Glomerular endothelial cell (primary cell): ENCODE measurements around the gene PRRG1. TPM values are rescaled to one million over a fixed set of nuclear protein-coding genes. Genes with fewer than 3 reads are reported as not detected.
"Not testable (repeated sequence)": the region's sequence is repeated elsewhere in the genome, so short reads cannot be mapped to it uniquely, and the experiment has no call there.

Experiments
- DNase-seq: peaks from one replicate; pipeline ENCODE4 v3.0.0-alpha.2; 2011; ENCODE audit warnings: low read depth, low spot score; ENCODE audit errors: extremely low read depth
- total RNA-seq: library from RNA; depleted of rRNA; stranded (reverse); fragments of >200 nt; gene quantifications from 2 replicates; pipeline ENCODE4 v1.2.3, GENCODE V29; 2015

PRRG1 gene
- total RNA-seq, 1 donor from 2014 or later, result 54.9 TPM

GRCh38 chrX:37371578-37371991, 22.4 kb downstream of the PRRG1 start:
- DNase-seq, result no peak

GRCh38 chrX:37378404-37378803, 29.2 kb downstream of the PRRG1 start:
- DNase-seq, result no peak

DNA sequence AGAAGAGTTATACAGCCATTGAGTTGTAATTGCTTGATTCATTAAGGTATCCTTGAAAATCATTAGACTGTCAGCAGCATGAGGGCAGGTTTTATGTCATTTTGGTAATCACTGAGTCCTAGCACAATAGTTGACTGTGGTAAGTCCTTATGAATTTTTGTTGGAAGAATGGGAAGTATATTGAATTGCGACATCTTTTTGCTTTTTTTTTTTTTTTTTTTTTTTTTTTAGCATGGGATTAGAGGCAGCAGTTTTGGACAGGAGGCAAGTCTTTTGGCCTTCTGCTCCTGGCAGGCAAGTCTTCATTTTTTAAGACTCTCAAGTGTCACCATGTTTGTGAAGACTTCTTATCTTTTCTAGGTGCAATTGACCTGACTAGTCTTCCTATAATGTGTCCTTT, 29.7 kb downstream of the PRRG1 start:
- no peak for DNase-seq

DNA sequence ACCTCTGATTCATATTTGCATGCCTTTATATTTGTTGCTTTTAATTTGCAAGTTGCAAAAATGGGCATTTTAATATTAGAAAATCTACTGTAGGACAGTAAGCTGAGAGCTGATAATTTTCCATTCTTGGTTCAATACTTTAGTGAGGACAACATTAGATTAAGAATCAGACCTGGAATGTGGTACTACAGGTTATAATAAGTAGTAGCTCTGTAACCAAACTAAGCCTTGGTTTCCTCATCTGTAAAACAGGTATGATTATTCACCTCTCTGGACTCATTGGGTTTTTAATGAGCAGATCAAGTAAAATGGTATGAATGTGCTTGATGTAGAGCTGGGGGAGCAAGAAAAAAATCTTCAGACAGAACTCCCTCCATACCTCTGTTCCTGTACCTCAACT, 31.1 kb downstream of the PRRG1 start:
- DNase-seq, result no peak

GRCh38 chrX:37380924-37381323, 31.8 kb downstream of the PRRG1 start:
- DNase-seq, result peak; percentile 65

- DNase-seq, result no peak
Measured at GRCh38 chrX:37383313-37383712, 34.1 kb downstream of the PRRG1 start.

GRCh38 chrX:37388413-37388812, 39.2 kb downstream of the PRRG1 start:
- DNase-seq, result no peak

- no peak for DNase-seq
Measured at GRCh38 chrX:37405956-37406355, 56.8 kb downstream of the PRRG1 start.

GRCh38 chrX:37407736-37408135, 58.6 kb downstream of the PRRG1 start:
- DNase-seq, result no peak

DNA sequence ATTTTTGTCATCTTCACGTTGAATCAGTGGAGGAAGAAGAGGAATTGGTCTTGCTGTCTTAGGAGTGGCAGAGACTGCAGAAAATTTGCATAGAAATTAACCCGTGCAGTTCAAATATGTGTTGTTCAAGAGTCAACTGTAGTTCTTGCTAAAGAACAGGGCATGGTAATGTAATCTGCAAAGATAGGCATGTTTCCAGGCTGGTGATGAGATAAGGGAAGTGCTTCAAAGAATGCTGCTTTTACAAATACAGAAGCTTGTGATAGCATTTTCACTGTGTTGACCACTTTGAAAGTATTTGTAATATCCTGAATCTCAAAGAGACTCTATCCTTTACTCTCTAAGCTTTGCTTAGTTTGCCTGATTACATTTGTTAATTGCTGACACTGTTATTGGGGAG, 60.1 kb downstream of the PRRG1 start:
- no peak for DNase-seq

- no peak for DNase-seq
Measured at GRCh38 chrX:37420185-37420584, 71.0 kb downstream of the PRRG1 start.

- DNase-seq, result no peak
Measured at GRCh38 chrX:37420756-37421155, 71.6 kb downstream of the PRRG1 start.

GRCh38 chrX:37424000-37424429, 74.9 kb downstream of the PRRG1 start:
- DNase-seq, result no peak

DNA sequence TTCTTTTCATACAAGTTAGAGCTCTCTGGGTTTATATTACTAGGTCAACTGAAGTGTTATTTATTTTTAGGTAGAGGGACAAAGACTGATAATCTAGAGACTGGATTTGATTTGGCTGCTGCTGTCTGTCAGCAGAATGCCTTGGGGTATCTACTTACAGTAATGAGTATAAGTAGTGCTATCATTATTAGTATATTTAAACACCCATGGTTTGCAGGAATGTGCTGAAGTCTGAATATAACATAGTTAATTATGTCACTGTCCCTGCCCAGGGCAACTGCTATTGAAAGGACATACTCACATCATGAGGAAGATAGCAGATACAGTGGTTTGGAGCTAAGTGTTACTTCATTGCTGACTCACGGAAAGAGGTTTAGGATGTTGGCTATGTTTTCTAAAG, 76.2 kb downstream of the PRRG1 start:
- DNase-seq, result no peak

GRCh38 chrX:37428962-37429361, 79.8 kb downstream of the PRRG1 start:
- not testable (repeated sequence) for DNase-seq

- DNase-seq, result no peak
Measured at GRCh38 chrX:37434362-37434761, 85.2 kb downstream of the PRRG1 start.

DNA sequence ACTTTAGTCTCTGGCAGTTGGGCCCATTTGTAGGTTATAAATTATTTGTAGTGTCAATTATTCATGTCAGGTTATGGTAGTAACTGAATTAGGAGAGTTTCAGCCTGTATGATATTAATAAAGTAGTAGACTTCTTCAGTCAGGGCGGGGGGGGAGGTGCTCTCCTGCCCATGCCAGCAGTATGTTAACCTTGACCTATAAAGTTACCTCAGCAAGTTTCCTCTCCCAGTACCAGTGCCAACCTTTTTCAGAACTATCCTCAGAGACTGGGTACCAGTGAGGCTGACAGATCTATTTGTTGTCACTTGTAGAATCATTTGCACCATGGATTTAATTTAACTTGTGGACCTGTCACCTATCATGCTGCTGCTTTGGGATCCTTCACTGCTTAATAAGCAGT, 88.0 kb downstream of the PRRG1 start:
- no peak for DNase-seq

DNA sequence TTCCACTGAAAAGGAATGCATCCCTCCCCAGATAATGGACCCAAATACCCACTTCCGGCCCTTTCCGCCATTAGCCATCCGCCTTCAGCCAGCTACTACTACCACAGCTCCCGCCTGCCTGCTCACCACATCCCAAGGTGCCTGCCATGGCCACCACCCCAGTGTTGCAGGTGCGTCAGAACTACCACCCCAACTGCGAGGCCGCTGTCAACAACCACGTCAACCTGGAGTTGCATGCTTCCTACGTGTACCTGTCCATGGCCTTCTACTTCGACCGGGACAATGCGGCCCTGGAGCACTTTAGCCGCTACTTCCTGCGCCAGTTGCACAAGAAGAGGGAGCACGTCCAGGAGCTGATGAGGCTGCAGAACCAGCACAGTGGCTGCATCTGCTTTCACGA, 92.2 kb downstream of the PRRG1 start:
- no peak for DNase-seq

DNA sequence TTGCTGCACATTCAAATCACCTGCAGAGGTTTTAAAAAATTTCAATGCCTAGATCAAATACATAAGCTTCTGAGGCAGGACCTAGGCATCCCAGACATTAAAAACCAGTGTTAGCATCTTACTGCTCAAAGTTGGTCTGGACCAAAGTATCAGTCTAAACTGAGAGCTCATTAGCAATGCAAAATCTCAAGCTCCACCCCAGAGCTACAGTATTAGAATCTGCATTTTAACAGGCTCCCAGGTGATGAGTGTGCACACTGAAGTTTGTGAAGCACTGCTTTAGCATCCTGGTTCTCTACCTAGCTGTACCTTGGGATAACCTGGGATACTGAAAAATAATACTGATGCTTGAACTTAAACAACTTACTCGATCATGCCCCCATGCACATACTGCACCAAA, 96.0 kb downstream of the PRRG1 start:
- no peak for DNase-seq

DNA sequence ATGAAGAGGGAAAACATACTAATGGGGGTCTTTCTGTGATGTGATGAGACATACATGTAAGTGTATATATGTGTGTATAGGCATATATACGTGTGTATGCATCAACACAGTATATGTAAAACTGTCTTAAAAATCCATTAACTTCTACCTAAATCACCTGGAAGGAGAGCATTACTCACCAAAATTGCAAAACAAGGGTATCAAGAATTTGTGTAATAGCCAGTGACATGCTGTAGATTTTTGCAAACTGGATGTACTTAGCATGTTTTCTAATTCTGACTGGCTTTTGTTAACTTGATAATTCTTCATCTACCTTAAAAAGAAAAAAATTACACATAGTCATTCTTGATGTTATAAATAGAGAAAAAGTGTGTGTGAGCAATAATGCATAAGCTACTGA, 104.7 kb downstream of the PRRG1 start:
- no peak for DNase-seq

- peak; percentile 3 for DNase-seq
Measured at GRCh38 chrX:37454537-37455285, 105.5 kb downstream of the PRRG1 start.

DNA sequence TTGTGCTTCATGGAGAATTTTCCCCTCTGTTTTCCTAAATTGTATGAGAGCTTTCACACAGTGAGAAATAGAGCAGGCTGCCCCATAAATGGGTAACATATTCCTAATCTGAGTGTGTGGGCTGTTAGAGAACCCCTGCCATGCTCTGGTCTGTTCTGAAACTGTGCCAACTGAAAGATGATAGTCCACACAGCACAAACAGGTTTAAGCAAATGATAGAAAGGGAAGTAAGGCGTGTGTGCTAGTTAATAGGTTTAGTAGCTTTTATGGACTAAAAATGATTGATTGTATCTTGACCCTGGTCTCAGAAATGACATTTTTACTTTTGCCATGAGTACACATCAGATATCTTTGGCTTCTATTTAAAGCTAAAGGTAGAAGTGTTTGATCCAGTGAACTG, 106.2 kb downstream of the PRRG1 start:
- DNase-seq, result no peak

DNA sequence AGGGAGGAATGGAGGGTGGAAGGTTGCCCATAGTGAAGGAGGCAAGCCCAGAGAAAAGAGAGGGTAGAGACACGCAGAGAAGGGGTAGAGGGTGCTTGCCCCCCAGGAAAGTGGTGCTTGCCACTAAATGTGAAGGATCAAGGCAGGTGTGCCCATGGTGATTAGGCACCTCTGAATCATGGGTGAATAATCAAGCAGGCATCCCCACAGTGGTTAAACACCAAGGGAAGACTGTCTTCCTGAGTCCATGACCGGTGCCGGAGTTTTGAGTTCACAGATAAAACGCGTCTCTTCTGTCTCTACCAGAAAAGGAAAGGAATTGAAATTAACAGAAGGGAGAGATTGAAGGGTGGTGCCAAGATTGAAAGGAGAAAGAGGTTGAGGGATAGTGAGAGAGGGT, 111.1 kb downstream of the PRRG1 start:
- not testable (repeated sequence) for DNase-seq
